ENCODE results near the gene TMEM88. TPM values are rescaled to one million over a fixed set of nuclear protein-coding genes. Genes with fewer than 3 reads are reported as not detected.

Gene TMEM88
- total and polyA plus RNA-seq, 2 donors (not counting 3 experiments of a cell fraction or from before 2014, with no cell fraction given), result 53.4 to 165 TPM

- BruUV-seq (replicated peaks), result no TSS peak
- no peaks in the 10 kb centered on the region for H3K36me3 ChIP-seq (ENCODE audit: control insufficient read depth in 2 of 2, extremely low read depth in 1 of 2, insufficient read depth in 2 of 2, low read length in 2 of 2)
- H3K4me1 ChIP-seq (ENCODE audit: control insufficient read depth, extremely low read depth, insufficient read depth, low read length), result peaks cover 29% of the 10 kb centered on the region
- no peaks in the 10 kb centered on the region for H3K9me3 ChIP-seq (replicated peaks; ENCODE audit: control insufficient read depth, insufficient read depth, low read length)
- intact Hi-C loops (cut with micrococcal nuclease), result no loop called here
- DNase-seq (ENCODE audit: low read depth, low spot score), result no peak
- POLR2A ChIA-PET, result no interaction called here
- no peaks in the 10 kb centered on the region for H4K20me1 ChIP-seq (replicated peaks; ENCODE audit: control insufficient read depth, extremely low read depth, insufficient read depth, low read length)
- TF ChIP-seq MYC (IDR thresholded peaks at IDR 0.05; ENCODE audit: low read depth, low read length) (no peak), POLR2AphosphoS5 (IDR thresholded peaks at IDR 0.05; ENCODE audit: insufficient read depth, low read depth, low read length) (no peak), POLR2A (IDR thresholded peaks at IDR 0.05; ENCODE audit: low read depth, low read length) (no peak), CTCF (IDR thresholded peaks at IDR 0.05; ENCODE audit: extremely low read depth in 1 of 2, insufficient read depth in 1 of 2, low read depth in 1 of 2, low read length in 2 of 2) (no peak), GATA2 (IDR thresholded peaks at IDR 0.05; ENCODE audit: insufficient read depth, insufficient read length, low read depth, low read length) (no peak), FOS (IDR thresholded peaks at IDR 0.05; ENCODE audit: borderline replicate concordance, insufficient read depth, low read length) (no peak)
- H3K27me3 ChIP-seq (ENCODE audit: control insufficient read depth in 2 of 2, insufficient read depth in 2 of 2, low read length in 2 of 2), result peaks cover 1 to 3% of the 10 kb centered on the region in 2 experiments
- peak overlapping the region; percentile 41 for H2AFZ ChIP-seq (ENCODE audit: low read depth, low read length)
- no peak for FAIRE-seq
- no peak overlapping the region for H3K9ac ChIP-seq (replicated peaks; ENCODE audit: extremely low read depth, insufficient read depth, low read length)
- peak overlapping the region; percentile 51 for H3K4me2 ChIP-seq (ENCODE audit: insufficient read depth, low read length)
- dilution Hi-C loops (cut with MboI; ENCODE audit: extremely low pct_ligation_motif_present, low sequenced_read_pairs), result no loop called here
- H3K4me3 ChIP-seq (replicated peaks in 1 of 3; ENCODE audit: insufficient read depth in 1 of 3, low read depth in 1 of 3, low read length in 3 of 3), result no peak overlapping the region
- no peak overlapping the region for H3K27ac ChIP-seq (ENCODE audit: insufficient read depth, low read depth, low read length)
- no peaks in the 10 kb centered on the region for H3K79me2 ChIP-seq (ENCODE audit: control insufficient read depth, insufficient read depth, low read length)
- CTCF ChIA-PET, result interaction anchor here (0.9 to 5.8 kb wide), 11 partner anchors 8 to 156 kb away, joined by 3 to 32 read pairs (median 3); partner anchors contain the start of genes CYB5D1, NAA38 and TMEM88
- no peaks in the 10 kb centered on the region for H3K9me1 ChIP-seq (replicated peaks; ENCODE audit: control insufficient read depth, extremely low read depth, insufficient read depth, low read length)
These were observed 21.7 kb upstream of the TMEM88 start for GRCh38 chr17:7833011-7833794.

Measured in endothelial cell of umbilical vein (primary cell).